ENCODE measurements around the gene GLCE. TPM values are rescaled to one million over a fixed set of nuclear protein-coding genes. Genes with fewer than 3 reads are reported as not detected.

Gene GLCE
- total RNA-seq, 1 donor from 2014 or later, result 23.8 TPM

DNA sequence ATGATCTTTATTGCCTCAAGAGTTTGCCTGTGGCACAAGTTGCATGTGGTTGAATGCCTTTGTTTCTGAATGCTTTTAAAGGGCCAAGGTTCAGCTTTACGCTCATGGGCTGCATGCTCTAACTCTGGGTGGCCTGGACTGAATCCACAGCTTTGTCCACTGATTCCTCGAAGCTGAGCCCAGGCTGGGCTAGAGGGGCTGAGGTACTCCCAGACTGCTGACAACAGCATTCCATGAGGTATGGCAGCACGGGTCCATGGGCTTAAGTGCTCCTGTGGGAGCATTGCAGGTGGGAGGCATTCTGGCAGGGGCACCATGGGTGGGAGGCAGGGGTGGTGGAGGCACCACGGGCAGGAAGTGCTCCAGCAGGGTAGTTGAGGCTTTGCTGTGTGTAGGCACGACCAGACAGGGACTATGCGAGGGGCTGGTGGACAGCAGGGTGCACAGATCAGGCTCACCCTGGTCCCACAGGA lies 61.6 kb downstream of the GLCE start:
- Histone ChIP-seq H3K9me3 (no peaks in the 10 kb centered on the region), H3K4me3 (no peak overlapping the region), H3K27ac (no peak overlapping the region), H3K4me1 (peaks cover 11% of the 10 kb centered on the region), H3K27me3 (no peaks in the 10 kb centered on the region), H3K36me3 (no peaks in the 10 kb centered on the region)
- intact Hi-C loops (cut with DNase I), result no loop called here
- TF ChIP-seq, protein P1, sequence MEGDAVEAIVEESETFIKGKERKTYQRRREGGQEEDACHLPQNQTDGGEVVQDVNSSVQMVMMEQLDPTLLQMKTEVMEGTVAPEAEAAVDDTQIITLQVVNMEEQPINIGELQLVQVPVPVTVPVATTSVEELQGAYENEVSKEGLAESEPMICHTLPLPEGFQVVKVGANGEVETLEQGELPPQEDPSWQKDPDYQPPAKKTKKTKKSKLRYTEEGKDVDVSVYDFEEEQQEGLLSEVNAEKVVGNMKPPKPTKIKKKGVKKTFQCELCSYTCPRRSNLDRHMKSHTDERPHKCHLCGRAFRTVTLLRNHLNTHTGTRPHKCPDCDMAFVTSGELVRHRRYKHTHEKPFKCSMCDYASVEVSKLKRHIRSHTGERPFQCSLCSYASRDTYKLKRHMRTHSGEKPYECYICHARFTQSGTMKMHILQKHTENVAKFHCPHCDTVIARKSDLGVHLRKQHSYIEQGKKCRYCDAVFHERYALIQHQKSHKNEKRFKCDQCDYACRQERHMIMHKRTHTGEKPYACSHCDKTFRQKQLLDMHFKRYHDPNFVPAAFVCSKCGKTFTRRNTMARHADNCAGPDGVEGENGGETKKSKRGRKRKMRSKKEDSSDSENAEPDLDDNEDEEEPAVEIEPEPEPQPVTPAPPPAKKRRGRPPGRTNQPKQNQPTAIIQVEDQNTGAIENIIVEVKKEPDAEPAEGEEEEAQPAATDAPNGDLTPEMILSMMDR (IDR thresholded peaks at IDR 0.05), result no peak
- no peak for DNase-seq
- peak; percentile 10 for ATAC-seq

DNA sequence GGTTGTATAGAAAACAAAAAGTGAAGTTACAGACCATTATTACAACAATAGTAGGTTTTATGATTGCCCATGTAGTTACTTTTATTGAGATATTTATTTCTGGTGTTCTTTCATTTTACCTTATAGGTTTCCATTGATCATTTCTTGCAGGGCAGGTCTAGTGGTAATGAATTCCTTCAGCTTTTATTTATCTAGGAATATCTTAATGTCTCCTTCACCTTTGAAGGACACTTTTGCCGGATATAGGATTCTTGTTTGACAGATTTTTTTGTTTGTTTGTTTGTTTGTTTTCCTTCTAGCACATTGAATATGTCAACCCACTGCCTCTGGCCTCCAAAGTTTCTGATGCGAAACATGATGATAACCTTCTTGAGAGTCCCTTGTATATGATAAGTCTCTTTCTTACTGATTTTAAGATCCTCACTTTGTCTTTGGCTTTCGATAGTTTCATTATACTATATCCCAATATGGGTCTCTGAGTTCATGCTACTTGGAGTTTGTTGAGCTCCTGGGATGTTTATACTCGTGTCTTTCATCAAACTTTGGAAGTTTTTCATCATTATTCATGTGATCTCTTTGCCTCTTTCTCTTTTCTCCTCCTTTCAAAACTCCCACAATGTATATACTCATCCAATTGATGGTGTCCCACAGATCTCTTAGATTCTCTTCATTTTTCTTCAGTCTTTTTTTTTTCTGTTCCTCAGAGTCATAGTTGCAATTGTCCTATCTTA lies 62.8 kb downstream of the GLCE start:
- intact Hi-C loops (cut with DNase I), result no loop called here
- DNase-seq, result no peak
- no peaks in the 10 kb centered on the region for H3K9me3 ChIP-seq
- ATAC-seq, result no peak
- no peak overlapping the region for H3K4me3 ChIP-seq
- no peaks in the 10 kb centered on the region for H3K36me3 ChIP-seq
- no peak overlapping the region for H3K27ac ChIP-seq
- H3K27me3 ChIP-seq, result no peaks in the 10 kb centered on the region
- H3K4me1 ChIP-seq, result peaks cover 11% of the 10 kb centered on the region
- TF ChIP-seq, protein P1 (IDR thresholded peaks at IDR 0.05), result no peak

DNA sequence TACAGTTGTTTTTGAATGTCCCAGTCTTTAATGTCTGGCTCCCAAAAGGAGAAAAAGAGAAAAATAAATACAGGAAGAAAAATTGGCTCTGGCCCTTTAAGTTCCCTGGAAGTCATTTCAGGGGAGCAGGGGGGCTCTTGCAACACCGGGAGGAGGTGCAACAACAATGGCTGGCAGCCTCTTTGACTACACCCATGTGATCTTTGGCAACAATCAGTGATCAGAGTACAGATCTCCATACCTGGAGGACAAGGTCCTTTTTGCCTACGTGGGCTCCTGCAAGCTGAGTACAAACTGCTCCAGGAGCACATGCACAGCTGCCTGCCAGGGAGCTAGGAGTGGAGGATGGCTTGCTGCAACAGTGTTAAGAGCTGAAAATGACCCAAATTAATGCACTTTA lies 63.9 kb downstream of the GLCE start:
- no peak overlapping the region for H3K4me3 ChIP-seq
- ATAC-seq, result peak; percentile 71
- peaks cover 5% of the 10 kb centered on the region for H3K36me3 ChIP-seq
- H3K9me3 ChIP-seq, result no peaks in the 10 kb centered on the region
- DNase-seq, result peak; percentile 62
- TF ChIP-seq, protein P1 (IDR thresholded peaks at IDR 0.05), result no peak
- H3K27me3 ChIP-seq, result no peaks in the 10 kb centered on the region
- no peak overlapping the region for H3K27ac ChIP-seq
- peaks cover 11% of the 10 kb centered on the region for H3K4me1 ChIP-seq
- intact Hi-C loops (cut with DNase I), result no loop called here

DNA sequence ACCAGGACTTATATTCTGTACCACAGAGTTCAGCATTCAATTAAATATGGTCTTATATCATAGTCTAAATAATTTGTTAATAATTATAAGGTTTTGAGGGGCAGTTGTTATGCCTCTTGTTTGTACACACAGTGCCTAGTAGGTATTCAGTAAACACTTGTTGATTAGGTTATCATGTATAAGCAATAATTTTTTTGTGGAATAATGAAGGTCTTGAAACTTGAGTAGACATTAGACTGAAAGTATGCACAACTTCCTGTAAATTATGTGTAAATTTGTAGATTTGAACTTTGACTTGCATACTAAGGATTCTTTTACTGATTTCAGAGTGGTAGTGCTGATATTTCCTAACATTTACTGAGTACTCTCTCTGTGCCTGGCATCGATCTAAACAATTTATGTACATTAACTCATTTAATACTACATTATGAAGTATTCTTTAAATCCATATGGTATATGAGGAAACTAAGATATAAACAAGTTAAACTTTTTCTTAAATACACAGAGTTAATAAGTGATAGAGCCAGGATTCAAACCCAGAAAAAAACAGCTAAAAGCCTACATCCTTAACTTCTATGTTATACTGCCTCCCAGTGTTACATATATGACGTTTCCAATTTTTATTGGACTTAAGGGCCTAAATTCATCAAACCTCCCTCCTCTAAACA lies 65.1 kb downstream of the GLCE start:
- DNase-seq (no peak), ATAC-seq (peak; percentile 56)
- Histone ChIP-seq H3K36me3 (peaks cover 5% of the 10 kb centered on the region), H3K27me3 (no peaks in the 10 kb centered on the region), H3K4me1 (peaks cover 11% of the 10 kb centered on the region), H3K9me3 (no peaks in the 10 kb centered on the region), H3K4me3 (no peak overlapping the region), H3K27ac (no peak overlapping the region)
- intact Hi-C loops (cut with DNase I), result no loop called here
- TF ChIP-seq, protein P1 (IDR thresholded peaks at IDR 0.05), result peak; percentile 28

DNA sequence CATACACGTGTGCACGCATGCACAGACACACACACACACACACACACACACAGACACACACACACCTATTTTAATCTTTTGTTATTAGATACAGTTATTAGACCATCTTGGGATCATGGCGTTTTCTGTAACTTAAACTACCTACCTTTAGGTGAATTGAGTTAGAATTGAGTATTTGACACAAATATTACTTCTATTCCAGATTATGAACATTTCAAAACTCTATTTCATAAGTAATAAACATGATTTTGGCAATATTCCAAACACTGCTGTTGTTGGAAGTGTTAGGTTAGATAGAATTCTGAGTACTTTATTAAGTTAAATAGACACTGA lies 65.6 kb downstream of the GLCE start:
- intact Hi-C loops (cut with DNase I), result no loop called here
- Histone ChIP-seq H3K9me3 (no peaks in the 10 kb centered on the region), H3K27ac (no peak overlapping the region), H3K4me3 (no peak overlapping the region), H3K4me1 (peaks cover 11% of the 10 kb centered on the region), H3K27me3 (no peaks in the 10 kb centered on the region), H3K36me3 (peaks cover 5% of the 10 kb centered on the region)
- ATAC-seq (no peak), DNase-seq (no peak)
- TF ChIP-seq, protein P1 (IDR thresholded peaks at IDR 0.05), result no peak
